HEK293 (cell line): ENCODE data around the gene TTC39C.

ENCODE experiments used
- ELK4 ChIP-seq: IDR thresholded peaks from 2 replicates; pipeline ENCODE4 v1.6.1; 2011; ENCODE audit warnings: mild to moderate bottlenecking, low read depth, low read length, borderline replicate concordance
- HOXC10 ChIP-seq: sonication (generic); formaldehyde crosslinking; IDR thresholded peaks from 2 replicates; pipeline ENCODE4 v1.8.1; 2023; ENCODE audit warnings: mild to moderate bottlenecking, missing genetic modification reagents
- KLF16 ChIP-seq: fragments of 450-650 bp; formaldehyde crosslinking; IDR thresholded peaks from 2 replicates; pipeline ENCODE4 v1.5.1; 2017; ENCODE audit warnings: missing biosample characterization, missing genetic modification characterization
- SCRT1 ChIP-seq: fragments of 450-650 bp; formaldehyde crosslinking; IDR thresholded peaks from 2 replicates; pipeline ENCODE4 v1.5.1; 2016; ENCODE audit warnings: missing biosample characterization, missing genetic modification characterization, borderline replicate concordance
- TSHZ1 ChIP-seq: fragments of 450-650 bp; formaldehyde crosslinking; IDR thresholded peaks from 2 replicates; pipeline ENCODE4 v1.5.1; 2016; ENCODE audit warnings: missing biosample characterization, missing genetic modification characterization, borderline replicate concordance
- WT1 ChIP-seq: fragments of 450-650 bp; formaldehyde crosslinking; IDR thresholded peaks from 2 replicates; pipeline ENCODE4 v1.5.1; 2016; ENCODE audit warnings: missing biosample characterization, missing genetic modification characterization
- ZBTB21 ChIP-seq: fragments of 450-650 bp; formaldehyde crosslinking; IDR thresholded peaks from 2 replicates; pipeline ENCODE4 v1.5.1; 2017; ENCODE audit warnings: missing biosample characterization, missing genetic modification characterization
- ZNF114 ChIP-seq: fragments of 450-650 bp; formaldehyde crosslinking; IDR thresholded peaks from 2 replicates; pipeline ENCODE4 v1.5.0; 2017; ENCODE audit warnings: missing biosample characterization, missing genetic modification characterization
- ZNF138 ChIP-seq: fragments of 450-650 bp; formaldehyde crosslinking; IDR thresholded peaks from 2 replicates; pipeline ENCODE4 v1.5.1; 2016; ENCODE audit warnings: missing biosample characterization, missing genetic modification characterization, borderline replicate concordance
- ZNF155 ChIP-seq: fragments of 450-650 bp; formaldehyde crosslinking; IDR thresholded peaks from 2 replicates; pipeline ENCODE4 v1.5.1; 2016; ENCODE audit warnings: missing biosample characterization, missing genetic modification characterization
- ZNF2 ChIP-seq: fragments of 450-650 bp; formaldehyde crosslinking; IDR thresholded peaks from 2 replicates; pipeline ENCODE4 v1.5.1; 2016; ENCODE audit warnings: missing biosample characterization, missing genetic modification characterization
- ZNF223 ChIP-seq: fragments of 450-650 bp; formaldehyde crosslinking; IDR thresholded peaks from 2 replicates; pipeline ENCODE4 v1.5.1; 2016; ENCODE audit warnings: missing biosample characterization, missing genetic modification characterization
- ZNF239 ChIP-seq: fragments of 450-650 bp; formaldehyde crosslinking; IDR thresholded peaks from 2 replicates; pipeline ENCODE4 v1.5.1; 2016; ENCODE audit warnings: missing biosample characterization, missing genetic modification characterization
- ZNF280D ChIP-seq: fragments of 450-650 bp; formaldehyde crosslinking; IDR thresholded peaks from 2 replicates; pipeline ENCODE4 v1.5.1; 2016; ENCODE audit warnings: missing biosample characterization, missing genetic modification characterization
- ZNF366 ChIP-seq: fragments of 450-650 bp; formaldehyde crosslinking; conservative IDR thresholded peaks from 2 replicates; pipeline ENCODE4 v1.5.1; 2016; ENCODE audit warnings: missing biosample characterization, missing genetic modification characterization
- ZNF398 ChIP-seq: fragments of 450-650 bp; formaldehyde crosslinking; IDR thresholded peaks from 2 replicates; pipeline ENCODE4 v1.5.1; 2017; ENCODE audit warnings: missing biosample characterization, missing genetic modification characterization
- ZNF513 ChIP-seq: fragments of 450-650 bp; IDR thresholded peaks from 2 replicates; pipeline ENCODE4 v1.5.1; 2018; ENCODE audit warnings: missing biosample characterization, missing genetic modification characterization
- ZNF544 ChIP-seq: fragments of 450-650 bp; formaldehyde crosslinking; IDR thresholded peaks from 2 replicates; pipeline ENCODE4 v1.5.0; 2017; ENCODE audit warnings: missing biosample characterization, missing genetic modification characterization
- ZNF549 ChIP-seq: fragments of 450-650 bp; IDR thresholded peaks from 2 replicates; pipeline ENCODE4 v1.5.1; 2018; ENCODE audit warnings: missing biosample characterization, missing genetic modification characterization, mild to moderate bottlenecking, inconsistent platforms, moderate library complexity
- ZNF600 ChIP-seq: fragments of 450-650 bp; formaldehyde crosslinking; IDR thresholded peaks from 2 replicates; pipeline ENCODE4 v1.5.1; 2016; ENCODE audit warnings: missing biosample characterization, missing genetic modification characterization
- ZNF707 ChIP-seq: fragments of 450-650 bp; formaldehyde crosslinking; IDR thresholded peaks from 2 replicates; pipeline ENCODE4 v1.5.1; 2016; ENCODE audit warnings: missing biosample characterization, missing genetic modification characterization
- ZNF768 ChIP-seq: fragments of 450-650 bp; formaldehyde crosslinking; IDR thresholded peaks from 2 replicates; pipeline ENCODE4 v1.5.1; 2018; ENCODE audit warnings: missing biosample characterization, mild to moderate bottlenecking, missing genetic modification characterization

TTC39C gene

GRCh38 chr18:24014062-24014985 lies at the start of gene TTC39C (continued):
- TF ChIP-seq ELK4 (no peak), ZNF398 (tag by site-specific recombination) (peak; percentile 95), ZNF549 (no peak), ZNF366 (tag by site-specific recombination) (no peak), HOXC10 (CRISPR knock-in tag) (no peak), ZNF768 (no peak), ZBTB21 (tag by site-specific recombination) (no peak), ZNF138 (tag by site-specific recombination) (no peak), ZNF544 (tag by site-specific recombination) (no peak), ZNF155 (no peak), WT1 (tag by site-specific recombination) (no peak; the same call in 1 of the 2 replicates), ZNF600 (tag by site-specific recombination) (no peak), ZNF2 (tag by site-specific recombination) (no peak), KLF16 (tag by site-specific recombination) (peak; percentile 69), ZNF513 (tag by site-specific recombination) (no peak; the same call in 1 of the 2 replicates), SCRT1 (no peak), ZNF239 (tag by site-specific recombination) (no peak), ZNF223 (tag by site-specific recombination) (no peak), ZNF114 (tag by site-specific recombination) (no peak), ZNF280D (no peak), ZNF707 (tag by site-specific recombination) (no peak), TSHZ1 (tag by site-specific recombination) (no peak)
